Left lung (tissue), 10 donors: ENCODE data around the gene MCEMP1. TPM values are rescaled to one million over a fixed set of nuclear protein-coding genes. Genes with fewer than 3 reads are reported as not detected.

Experiments used
- ATAC-seq: fragments of 200-7000 bp; cut with Tn5 transposase; one replicate; pipeline ENCODE4 v1.9.1; 2020; ENCODE audit warnings: moderate library complexity
- DNase-seq, 4 donors: peaks; one replicate each; pipeline ENCODE4 v3.0.0-alpha.2; 2013 to 2020
- H3K27ac ChIP-seq, 2 donors: fragments of 200-600 bp; sonication (generic) in 1 of 2; one replicate each; pipeline versions ENCODE4 v1.5.0 to v1.8.0; 2020 to 2021
- H3K27me3 ChIP-seq, 2 donors: fragments of 200-600 bp; sonication (generic) in 1 of 2; one replicate each; pipeline versions ENCODE4 v1.5.0 to v1.8.0; 2020 to 2021
- H3K36me3 ChIP-seq, 2 donors: fragments of 200-600 bp; sonication (generic) in 1 of 2; one replicate each; pipeline versions ENCODE4 v1.5.0 to v1.8.0; 2020 to 2021
- H3K4me1 ChIP-seq, 2 donors: fragments of 200-600 bp; one replicate each; pipeline ENCODE4 v1.8.0; 2021
- H3K4me3 ChIP-seq, 2 donors: fragments of 200-600 bp; sonication (generic) in 1 of 2; one replicate each; pipeline versions ENCODE4 v1.5.0 to v1.8.0; 2020 to 2021; ENCODE audit warnings: mild to moderate bottlenecking in 1 of 2
- H3K9me3 ChIP-seq, 2 donors: fragments of 200-600 bp; sonication (generic) in 1 of 2; one replicate each; pipeline versions ENCODE4 v1.5.0 to v1.8.0; 2020 to 2021
- intact Hi-C, 2 donors: fragments of 100-400 bp; cut with DNase I; formaldehyde crosslinking; loops; one replicate each; pipeline versions ENCODE4 v1.11.2 to v1.14.2; 2022
- polyA plus RNA-seq, 6 donors: library from polyadenylated mRNA; unstranded; fragments of 120-200 nt; gene quantifications; one replicate each; pipeline ENCODE4 v1.2.1, GENCODE V29; 2013; ENCODE audit not compliant: insufficient read length in 6 of 6
- total RNA-seq, 2 donors: library from RNA; stranded (reverse); fragmentation: NEBNext Ultra II Directional; extraction: Animal tissue kit (Norgen Biotek cat#: 25700); gene quantifications; one replicate each; pipeline ENCODE4 v1.2.1, GENCODE V29; 2021
- TF ChIP-seq, protein P1 (sequence below), 2 donors: fragments of 200-600 bp; sonication (generic) in 1 of 2; IDR thresholded peaks; one replicate each; pipeline versions ENCODE4 v1.5.0 to v1.8.0; 2021; ENCODE audit warnings: antibody characterized with exemption in 2 of 2
- donor health status: DM: no; HTN: yes; CAD: no.
- donor health status: DM: no; HTN: no; CAD: no.

The MCEMP1 gene
- total and polyA plus RNA-seq, 8 donors: 0.32 to 112 (median 0.62) TPM

DNA sequence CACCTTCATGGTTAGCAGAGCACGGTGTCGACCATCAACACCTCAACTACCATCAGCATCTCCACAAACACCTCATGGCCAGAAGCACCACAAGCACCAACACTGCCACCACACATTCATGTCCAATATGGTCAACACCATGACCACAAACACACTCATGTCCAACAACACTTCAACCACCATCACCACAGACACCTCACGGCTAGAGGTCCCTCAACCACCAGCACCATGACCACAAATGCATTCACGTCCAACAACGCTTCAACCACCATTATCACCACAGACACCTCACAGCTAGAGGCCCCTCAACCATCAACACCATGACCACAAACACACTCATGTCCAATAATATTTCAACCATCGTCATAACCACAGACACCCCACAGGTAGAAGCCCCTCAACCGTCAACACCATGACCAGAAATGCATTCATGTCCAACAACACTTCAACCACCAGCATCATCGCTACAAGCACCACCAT lies 13.9 kb downstream of the MCEMP1 start:
- Histone ChIP-seq H3K27me3 (peaks cover 0 to 22% of the 10 kb centered on the region in 2 donors), H3K9me3 (no peaks in the 10 kb centered on the region), H3K36me3 (no peaks in the 10 kb centered on the region), H3K4me3 (no peak overlapping the region), H3K27ac (no peak overlapping the region), H3K4me1 (no peaks in the 10 kb centered on the region)
- ATAC-seq (no peak), DNase-seq (no peak)
- TF ChIP-seq, protein P1, sequence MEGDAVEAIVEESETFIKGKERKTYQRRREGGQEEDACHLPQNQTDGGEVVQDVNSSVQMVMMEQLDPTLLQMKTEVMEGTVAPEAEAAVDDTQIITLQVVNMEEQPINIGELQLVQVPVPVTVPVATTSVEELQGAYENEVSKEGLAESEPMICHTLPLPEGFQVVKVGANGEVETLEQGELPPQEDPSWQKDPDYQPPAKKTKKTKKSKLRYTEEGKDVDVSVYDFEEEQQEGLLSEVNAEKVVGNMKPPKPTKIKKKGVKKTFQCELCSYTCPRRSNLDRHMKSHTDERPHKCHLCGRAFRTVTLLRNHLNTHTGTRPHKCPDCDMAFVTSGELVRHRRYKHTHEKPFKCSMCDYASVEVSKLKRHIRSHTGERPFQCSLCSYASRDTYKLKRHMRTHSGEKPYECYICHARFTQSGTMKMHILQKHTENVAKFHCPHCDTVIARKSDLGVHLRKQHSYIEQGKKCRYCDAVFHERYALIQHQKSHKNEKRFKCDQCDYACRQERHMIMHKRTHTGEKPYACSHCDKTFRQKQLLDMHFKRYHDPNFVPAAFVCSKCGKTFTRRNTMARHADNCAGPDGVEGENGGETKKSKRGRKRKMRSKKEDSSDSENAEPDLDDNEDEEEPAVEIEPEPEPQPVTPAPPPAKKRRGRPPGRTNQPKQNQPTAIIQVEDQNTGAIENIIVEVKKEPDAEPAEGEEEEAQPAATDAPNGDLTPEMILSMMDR (IDR thresholded peaks at IDR 0.05): no peak
- intact Hi-C loops: no loop called here

DNA sequence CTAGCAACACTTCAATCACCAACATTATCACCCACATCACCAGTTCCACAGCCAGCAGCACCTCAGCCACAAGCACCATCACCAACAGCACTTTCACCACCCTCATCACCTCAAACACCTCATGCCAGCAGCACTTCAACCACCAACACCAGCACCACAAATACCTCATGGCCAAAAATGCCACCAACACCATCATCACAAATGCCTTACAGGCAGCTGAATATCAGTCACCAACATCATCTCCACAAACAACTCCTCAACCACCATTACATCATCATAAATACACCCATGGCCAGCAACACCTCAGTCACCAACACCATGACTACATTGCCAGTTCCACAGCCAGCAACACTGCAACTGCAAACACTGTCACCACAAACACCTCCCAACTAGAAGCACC lies 14.6 kb downstream of the MCEMP1 start:
- Histone ChIP-seq H3K4me3 (no peak overlapping the region), H3K27me3 (peaks cover 0 to 29% of the 10 kb centered on the region in 2 donors), H3K9me3 (no peaks in the 10 kb centered on the region), H3K27ac (no peak overlapping the region), H3K36me3 (no peaks in the 10 kb centered on the region), H3K4me1 (no peaks in the 10 kb centered on the region)
- intact Hi-C loops: no loop called here
- ATAC-seq (no peak), DNase-seq (no peak)
- TF ChIP-seq, protein P1 (IDR thresholded peaks at IDR 0.05): no peak

DNA sequence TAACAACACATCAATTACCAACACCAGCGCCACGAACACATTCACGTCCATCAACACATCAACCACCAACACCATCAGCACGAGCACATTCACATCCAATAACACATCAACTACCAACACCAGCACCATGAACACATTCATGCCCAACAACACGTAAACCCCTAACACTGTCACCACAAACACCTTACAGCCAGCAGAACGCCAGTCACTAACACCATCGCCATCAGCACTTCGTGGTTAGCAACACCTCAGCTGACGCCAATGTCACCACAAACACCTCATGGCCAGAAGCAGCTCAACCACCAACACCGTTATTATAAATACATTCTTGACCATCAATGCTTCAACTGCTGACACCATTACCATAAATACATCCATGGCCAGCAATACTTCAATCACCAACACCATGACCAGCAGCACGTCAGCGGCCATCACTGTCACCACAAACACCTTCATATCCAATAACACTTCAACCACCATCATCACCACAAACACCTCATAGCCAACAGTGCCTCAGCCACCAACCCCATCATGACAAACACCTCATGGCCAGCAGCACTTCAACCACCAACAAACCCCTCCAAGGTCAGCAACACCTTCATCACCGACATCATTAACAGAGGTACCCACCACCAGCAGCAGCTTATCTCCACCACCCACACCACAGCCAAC lies 15.7 kb downstream of the MCEMP1 start:
- peaks cover 0 to 40% of the 10 kb centered on the region in 2 donors for H3K27me3 ChIP-seq
- ATAC-seq (no peak), DNase-seq (no peak)
- TF ChIP-seq, protein P1 (IDR thresholded peaks at IDR 0.05): no peak
- intact Hi-C loops: no loop called here
- H3K4me3 ChIP-seq: no peak overlapping the region
- no peak overlapping the region for H3K27ac ChIP-seq
- no peaks in the 10 kb centered on the region for H3K4me1 ChIP-seq
- H3K9me3 ChIP-seq: no peaks in the 10 kb centered on the region
- H3K36me3 ChIP-seq: no peaks in the 10 kb centered on the region

DNA sequence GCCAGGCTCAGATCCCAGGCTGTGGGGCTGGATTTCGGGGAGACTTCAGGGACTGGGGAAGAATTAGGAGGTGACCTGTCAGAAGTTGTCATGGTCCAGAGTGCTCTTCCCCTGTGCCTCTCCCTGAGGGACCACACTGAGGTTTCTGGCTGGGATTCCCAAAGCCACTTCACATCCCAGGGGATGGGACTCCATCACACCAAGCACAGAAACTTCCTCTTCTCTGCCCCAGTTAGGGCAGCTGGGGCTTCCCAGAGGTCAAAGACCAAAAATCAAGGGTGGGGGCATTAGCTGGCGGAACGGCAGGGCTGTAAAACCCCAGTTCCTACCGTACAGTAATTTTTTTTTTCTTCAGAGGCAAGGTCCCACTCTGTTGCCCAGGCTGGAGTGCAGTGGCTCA lies 17.6 kb downstream of the MCEMP1 start:
- TF ChIP-seq, protein P1 (IDR thresholded peaks at IDR 0.05): no peak
- intact Hi-C loops: no loop called here
- ATAC-seq (no peak), DNase-seq (no peak)
- Histone ChIP-seq H3K27ac (no peak overlapping the region), H3K9me3 (no peaks in the 10 kb centered on the region), H3K4me1 (peaks cover 0 to 6% of the 10 kb centered on the region in 2 donors), H3K4me3 (no peak overlapping the region), H3K36me3 (no peaks in the 10 kb centered on the region), H3K27me3 (peaks cover 0 to 52% of the 10 kb centered on the region in 2 donors)

DNA sequence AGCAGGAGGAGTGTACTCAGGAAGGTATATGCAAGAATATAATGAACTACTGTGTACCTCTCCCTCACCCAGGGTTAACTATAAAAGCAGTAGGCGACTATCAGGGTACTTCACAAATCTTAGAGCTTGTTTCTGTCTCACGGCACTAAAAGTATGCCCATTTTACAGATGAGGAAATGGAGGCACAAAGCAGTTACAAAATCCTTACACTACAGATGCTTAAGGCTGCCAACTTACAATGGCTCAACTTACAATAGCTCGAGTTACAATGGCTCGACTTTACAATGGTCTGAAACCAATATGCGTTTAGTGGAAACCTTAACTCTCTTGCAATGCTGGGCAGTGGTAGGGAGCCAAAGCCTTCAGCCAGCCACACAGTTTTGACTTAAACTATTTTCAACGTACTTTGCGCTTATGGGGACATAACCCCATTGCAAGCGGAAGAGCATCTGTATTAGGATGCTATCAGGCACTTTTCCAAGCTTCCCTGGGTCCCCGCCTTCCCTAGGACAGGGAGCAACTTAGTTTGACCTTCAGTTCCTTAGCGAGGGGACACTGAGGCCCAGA lies 20.9 kb downstream of the MCEMP1 start:
- Histone ChIP-seq H3K4me3 (no peak overlapping the region), H3K27ac (no peak overlapping the region), H3K9me3 (no peaks in the 10 kb centered on the region), H3K27me3 (peaks cover 0 to 44% of the 10 kb centered on the region in 2 donors), H3K36me3 (no peaks in the 10 kb centered on the region), H3K4me1 (peaks cover 0 to 8% of the 10 kb centered on the region in 2 donors)
- no peak for ATAC-seq
- no peak for DNase-seq
- TF ChIP-seq, protein P1 (IDR thresholded peaks at IDR 0.05): no peak
- intact Hi-C loops: no loop called here
